GM21526 (cell line): Measurements from ENCODE around the gene IZUMO4.
A peak's percentile ranks its signal among the peaks of the same experiment; 100 is the strongest.

Experiments
- ATAC-seq: cut with Tn5 transposase; IDR thresholded peaks from one replicate; pipeline ENCODE4 v1.9.1; 2021; ENCODE audit warnings: moderate library complexity; ENCODE audit not compliant: unreplicated experiment, low FRiP score

IZUMO4 gene, protein sequence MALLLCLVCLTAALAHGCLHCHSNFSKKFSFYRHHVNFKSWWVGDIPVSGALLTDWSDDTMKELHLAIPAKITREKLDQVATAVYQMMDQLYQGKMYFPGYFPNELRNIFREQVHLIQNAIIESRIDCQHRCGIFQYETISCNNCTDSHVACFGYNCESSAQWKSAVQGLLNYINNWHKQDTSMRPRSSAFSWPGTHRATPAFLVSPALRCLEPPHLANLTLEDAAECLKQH

DNA sequence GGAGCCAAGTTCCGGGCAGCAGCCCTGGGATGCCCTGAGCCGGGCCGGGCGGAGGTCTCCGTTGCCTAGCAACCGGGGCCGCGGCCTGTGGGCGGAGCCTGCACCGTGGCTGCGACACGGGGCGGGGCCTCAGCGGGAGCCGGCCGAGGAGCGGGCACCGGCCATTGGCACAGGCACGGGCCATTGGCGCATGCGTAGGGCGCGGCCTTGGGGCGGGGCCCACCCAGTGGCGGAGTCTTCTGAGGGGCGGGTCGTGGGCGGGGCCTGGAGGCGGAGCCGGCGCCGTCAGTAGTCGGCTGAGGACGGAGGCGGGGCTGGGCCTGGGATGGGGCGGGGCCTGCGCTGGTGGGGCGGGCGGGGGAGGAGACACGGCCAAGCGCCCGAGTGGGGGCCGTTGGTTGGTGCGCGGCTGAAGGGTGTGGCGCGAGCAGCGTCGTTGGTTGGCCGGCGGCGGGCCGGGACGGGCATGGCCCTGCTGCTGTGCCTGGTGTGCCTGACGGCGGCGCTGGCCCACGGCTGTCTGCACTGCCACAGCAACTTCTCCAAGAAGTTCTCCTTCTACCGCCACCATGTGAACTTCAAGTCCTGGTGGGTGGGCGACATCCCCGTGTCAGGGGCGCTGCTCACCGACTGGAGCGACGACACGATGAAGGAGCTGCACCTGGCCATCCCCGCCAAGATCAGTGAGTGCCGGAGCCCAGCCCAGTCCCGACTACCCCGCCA, at the start of gene IZUMO4:
Gene IZUMO4 (plus strand): TSS at position 436 of the 723 bp plus-strand sequence. CDS start 31 bp downstream, at position 467.
- peak; percentile 54 for ATAC-seq

GRCh38 chr19:2047076-2047448, 49.7 kb upstream of the IZUMO4 start:
- no peak for ATAC-seq

DNA sequence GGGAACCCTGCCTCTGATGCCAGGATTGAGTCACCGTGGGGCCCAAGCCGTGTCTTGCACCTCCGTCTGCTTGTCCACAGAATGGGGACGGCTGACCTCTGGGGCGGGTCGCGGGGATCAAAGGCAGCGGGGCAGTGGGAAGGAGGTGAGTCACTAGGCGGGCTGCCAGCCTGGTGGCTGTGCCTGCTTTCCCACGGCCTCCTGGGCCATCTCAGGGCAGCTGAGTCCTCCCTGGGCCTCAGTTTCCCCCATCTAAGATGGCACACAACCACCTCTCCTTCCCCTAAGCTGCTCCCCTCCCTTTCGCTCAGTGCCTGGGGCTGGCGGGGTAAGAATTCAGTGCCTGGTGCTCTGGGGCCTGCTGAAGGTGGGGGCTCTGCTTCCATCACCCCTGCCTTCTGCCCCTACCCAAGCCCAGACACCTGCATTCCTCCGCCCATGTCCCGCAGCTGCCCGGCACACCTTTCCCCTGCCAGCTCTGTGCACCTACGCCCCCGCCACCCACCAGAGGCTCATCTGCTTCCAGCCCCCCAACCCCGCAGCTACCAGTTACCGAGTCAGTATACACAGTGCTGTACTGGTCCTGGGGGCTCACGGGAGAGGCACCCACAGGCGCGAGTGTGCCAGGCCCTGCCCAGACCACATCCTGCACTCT, 49.1 kb upstream of the IZUMO4 start:
- no peak for ATAC-seq

DNA sequence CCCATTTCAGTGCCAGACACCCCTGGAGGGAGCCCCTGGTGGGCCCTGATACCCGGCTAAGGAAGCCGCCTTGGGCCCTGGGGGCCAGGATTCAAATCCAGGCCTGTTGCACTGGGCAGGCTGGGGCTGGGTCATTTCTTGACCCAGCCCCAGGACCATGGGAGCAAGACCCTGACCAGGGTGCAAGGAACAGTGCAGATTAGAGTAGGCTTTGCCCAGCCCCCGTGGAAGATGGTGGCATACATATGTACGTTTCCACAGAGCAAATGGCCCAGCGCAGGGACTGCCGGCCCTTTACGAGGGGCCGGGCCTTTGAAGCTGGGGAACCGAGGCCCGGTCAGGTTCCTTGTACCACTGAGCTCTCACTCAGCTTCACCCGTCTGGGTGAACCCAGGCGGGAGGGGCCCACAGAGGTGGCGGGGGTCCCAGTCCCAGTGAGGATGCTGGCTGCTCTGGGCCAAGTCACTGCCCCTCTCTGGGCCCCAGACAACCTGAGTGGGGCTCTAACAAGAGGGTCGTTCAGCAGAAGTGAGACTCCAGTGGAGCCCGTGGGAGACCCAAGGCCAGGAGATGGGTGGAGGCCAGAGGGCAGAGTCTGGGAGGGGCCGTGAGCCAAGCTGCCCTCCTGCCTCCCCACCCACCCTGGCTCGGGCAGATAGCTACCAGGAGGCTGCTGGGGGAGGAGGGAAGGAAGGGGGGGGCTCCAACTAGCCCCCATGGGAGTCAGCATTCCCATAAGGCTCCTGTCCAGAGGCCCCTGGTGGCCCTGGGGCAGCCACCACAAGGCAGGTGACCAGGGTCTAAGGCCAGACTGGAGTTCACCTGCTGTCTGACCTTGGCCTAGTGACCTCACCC, 48.4 kb upstream of the IZUMO4 start:
- no peak for ATAC-seq

DNA sequence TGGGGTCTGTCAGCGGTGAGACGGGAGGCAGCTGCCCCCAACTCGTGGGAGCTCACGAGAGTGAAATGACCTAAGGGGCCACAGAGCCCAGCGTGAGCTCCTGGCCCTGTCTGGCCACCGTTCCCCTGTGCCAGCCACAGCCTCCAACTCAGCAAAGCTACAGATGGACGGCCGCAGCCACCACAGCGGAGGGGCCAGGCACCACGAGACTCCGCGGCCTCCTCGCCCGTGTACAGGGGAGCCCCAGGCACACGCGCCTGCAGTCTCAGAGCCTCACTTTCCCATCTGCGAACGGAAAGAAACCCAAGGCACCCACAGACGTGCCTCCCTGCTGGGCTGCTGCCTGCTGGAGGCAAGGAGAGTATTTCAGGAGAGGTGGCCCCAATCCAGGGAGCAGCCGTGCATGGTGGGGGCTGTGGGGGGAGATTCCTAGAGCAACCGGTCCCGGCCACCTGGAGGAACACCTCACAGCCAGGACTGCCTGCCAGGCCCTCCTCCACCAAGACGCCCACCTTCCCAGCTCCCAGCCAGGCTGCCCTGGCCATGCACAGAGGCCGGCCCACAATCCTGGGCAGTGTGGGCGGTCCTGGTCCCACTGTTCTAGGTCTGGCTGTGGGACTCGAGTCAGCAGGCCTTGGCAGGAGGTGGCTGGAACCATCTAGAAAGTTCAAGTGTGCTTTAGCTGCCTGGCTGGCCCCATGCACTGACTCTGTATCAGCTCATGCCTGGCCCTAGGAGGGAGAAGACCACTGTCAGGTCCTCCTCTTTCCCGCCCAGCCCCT, 47.6 kb upstream of the IZUMO4 start:
- no peak for ATAC-seq

GRCh38 chr19:2049741-2050348, 46.9 kb upstream of the IZUMO4 start:
- ATAC-seq = no peak

GRCh38 chr19:2050349-2050990, 46.2 kb upstream of the IZUMO4 start:
- peak; percentile 4 for ATAC-seq

DNA sequence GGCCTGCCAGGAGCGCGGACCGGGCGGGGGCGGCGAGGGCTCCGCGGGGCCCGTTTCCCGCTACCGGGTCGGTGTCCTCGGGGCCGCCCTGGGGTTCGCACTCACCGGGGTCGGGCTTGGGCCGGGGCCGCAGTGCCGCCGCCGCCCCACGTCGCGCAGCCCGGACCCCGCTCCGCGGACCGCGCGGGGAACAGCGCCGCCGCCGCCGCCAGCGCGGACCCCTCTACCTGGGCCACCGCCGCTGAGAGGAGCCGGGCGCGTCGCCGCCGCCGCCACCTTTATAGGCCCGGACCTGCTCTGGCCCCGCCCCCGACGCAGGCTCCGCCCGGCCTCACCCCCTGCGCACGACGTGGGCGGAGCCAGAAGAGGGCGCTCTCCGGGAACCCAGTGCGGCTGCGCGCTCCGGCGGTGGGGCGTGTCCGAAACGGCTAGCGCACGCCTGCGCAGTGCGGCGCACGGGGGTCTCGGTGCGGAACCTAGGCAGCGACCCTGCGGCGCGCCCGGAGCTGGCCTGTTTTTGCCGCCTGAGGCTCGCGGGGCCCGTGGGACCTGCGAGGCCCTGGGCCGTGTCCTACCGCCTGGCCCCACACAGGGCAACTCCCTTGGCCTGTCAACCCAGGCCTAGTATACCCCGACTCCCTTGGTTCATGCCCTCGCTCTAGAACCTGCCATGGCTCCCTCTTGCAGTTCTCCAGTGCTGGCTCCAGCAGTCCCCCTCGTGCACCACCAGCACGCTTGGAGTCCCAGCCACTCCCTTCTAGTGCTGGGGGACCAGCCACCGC, 45.5 kb upstream of the IZUMO4 start, which contains the start of gene MKNK2:
Gene MKNK2 (minus strand): TSS at position 254 of the 782 bp plus-strand sequence. CDS start 393 bp downstream, outside the sequence.
- ATAC-seq = peak; percentile 45

GRCh38 chr19:2051773-2052704, 44.7 kb upstream of the IZUMO4 start:
- no peak for ATAC-seq

DNA sequence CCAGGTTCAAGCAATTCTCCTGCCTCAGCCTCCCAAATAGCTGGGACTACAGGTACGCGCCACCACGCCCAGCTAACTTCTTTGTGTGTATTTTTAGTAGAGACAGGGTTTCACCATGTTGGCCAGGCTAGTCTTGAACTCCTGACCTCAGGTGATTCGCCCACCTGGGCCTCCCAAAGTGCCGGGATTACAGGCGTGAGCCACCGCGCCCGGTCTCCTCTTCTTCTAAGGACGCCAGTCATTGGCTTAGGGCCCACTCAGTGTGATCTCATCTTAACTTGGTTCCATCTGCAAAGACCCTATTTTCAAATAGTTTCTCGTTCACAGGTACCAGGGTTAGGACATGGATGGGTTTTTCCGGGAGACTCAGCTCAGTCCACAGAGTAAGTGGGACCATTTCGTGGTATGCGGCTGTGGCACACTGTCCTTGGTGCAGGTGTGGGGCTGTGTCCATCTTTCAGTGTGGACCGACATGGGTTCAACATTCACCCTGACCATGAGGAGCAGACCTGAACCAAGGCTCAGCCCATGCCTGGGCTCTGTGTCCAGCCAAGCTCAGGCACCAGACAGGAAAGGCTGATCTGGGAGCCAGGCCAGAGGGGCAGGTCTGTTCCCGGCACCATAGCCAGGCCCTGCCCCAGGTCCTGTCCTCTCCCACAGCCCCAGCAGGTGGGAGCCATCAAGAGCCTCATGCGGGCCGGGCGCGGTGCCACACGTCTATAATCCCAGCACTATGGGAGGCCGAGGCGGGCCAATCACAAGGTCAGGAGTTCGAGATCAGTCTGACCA, 42.9 kb upstream of the IZUMO4 start:
- no peak for ATAC-seq

GRCh38 chr19:2054763-2055162, 42.0 kb upstream of the IZUMO4 start:
- ATAC-seq = no peak

- no peak for ATAC-seq
Observed at GRCh38 chr19:2055931-2056836, 40.5 kb upstream of the IZUMO4 start.

GRCh38 chr19:2056837-2057192, 39.9 kb upstream of the IZUMO4 start:
- no peak for ATAC-seq

- no peak for ATAC-seq
Observed at GRCh38 chr19:2057484-2058469, 38.9 kb upstream of the IZUMO4 start.
